ENCODE data around the gene UCK2. TPM values are rescaled to one million over a fixed set of nuclear protein-coding genes. Genes with fewer than 3 reads are reported as not detected.

Gene UCK2
- total RNA-seq, 4 donors from 2014 or later = 20.9 to 30.4 (median 29.2) TPM

DNA sequence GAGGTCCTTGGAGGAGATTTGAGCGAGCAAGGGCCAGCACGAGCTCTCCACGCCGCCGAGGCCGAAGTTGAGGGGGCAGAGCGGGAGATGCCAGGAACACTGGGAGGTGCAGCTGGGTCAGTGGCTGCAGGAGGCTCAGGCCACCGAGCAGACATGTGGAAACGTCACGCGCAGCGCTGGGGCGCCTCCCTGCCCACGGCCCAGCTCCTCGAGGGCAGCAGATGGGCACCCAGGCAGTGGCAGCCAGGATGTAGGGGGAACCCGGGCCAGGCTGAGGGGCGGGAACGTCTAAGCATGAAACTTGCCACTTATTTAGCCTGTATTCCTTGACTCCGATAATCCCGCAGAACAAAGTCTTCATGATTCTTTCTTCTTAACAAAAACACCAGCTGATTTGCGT, 114.1 kb downstream of the UCK2 start:
- H3K36me3 ChIP-seq = no peaks in the 10 kb centered on the region
- H3K27me3 ChIP-seq = peaks cover 5% of the 10 kb centered on the region
- ATAC-seq = no peak
- H3K27ac ChIP-seq = no peak overlapping the region
- no peak overlapping the region for H3K4me3 ChIP-seq
- H3K4me1 ChIP-seq = no peaks in the 10 kb centered on the region
- WGBS, 2 donors (ENCODE audit: low coverage in 1 of 2) = 87 to 94% methylated on average over 2 to 3 of the region's 21 CpGs
- TF ChIP-seq EP300 (IDR thresholded peaks at IDR 0.05) (no peak), POLR2AphosphoS5 (IDR thresholded peaks at IDR 0.05) (no peak), POLR2A (IDR thresholded peaks at IDR 0.05) (no peak)
- TF ChIP-seq, protein P1, sequence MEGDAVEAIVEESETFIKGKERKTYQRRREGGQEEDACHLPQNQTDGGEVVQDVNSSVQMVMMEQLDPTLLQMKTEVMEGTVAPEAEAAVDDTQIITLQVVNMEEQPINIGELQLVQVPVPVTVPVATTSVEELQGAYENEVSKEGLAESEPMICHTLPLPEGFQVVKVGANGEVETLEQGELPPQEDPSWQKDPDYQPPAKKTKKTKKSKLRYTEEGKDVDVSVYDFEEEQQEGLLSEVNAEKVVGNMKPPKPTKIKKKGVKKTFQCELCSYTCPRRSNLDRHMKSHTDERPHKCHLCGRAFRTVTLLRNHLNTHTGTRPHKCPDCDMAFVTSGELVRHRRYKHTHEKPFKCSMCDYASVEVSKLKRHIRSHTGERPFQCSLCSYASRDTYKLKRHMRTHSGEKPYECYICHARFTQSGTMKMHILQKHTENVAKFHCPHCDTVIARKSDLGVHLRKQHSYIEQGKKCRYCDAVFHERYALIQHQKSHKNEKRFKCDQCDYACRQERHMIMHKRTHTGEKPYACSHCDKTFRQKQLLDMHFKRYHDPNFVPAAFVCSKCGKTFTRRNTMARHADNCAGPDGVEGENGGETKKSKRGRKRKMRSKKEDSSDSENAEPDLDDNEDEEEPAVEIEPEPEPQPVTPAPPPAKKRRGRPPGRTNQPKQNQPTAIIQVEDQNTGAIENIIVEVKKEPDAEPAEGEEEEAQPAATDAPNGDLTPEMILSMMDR (IDR thresholded peaks at IDR 0.05) = no peak
- no peaks in the 10 kb centered on the region for H3K9me3 ChIP-seq

DNA sequence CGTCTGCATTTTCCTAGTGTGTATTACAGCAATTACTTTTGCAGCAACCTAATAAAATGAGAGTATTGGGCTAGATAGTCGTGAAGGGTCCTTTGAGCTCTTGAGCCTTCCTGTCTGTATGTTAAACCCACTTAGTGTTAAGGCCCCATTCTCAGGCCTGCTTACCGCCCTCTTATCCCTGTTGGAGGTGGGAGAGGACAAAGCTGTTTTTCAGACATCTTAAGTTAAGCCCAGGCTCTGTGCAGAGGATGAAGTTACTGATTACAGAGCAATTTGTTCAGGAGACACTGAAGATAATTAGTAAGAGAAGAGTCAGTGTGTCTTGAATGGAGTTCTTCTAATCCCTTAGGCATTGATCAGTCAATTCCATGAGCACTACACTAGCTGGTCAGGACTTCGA, 114.6 kb downstream of the UCK2 start:
- 61 to 67% methylated on average over 4 of the region's 4 CpGs for WGBS, 2 donors (ENCODE audit: low coverage in 1 of 2)
- no peaks in the 10 kb centered on the region for H3K36me3 ChIP-seq
- H3K9me3 ChIP-seq = no peaks in the 10 kb centered on the region
- no peak overlapping the region for H3K4me3 ChIP-seq
- peaks cover 5% of the 10 kb centered on the region for H3K27me3 ChIP-seq
- no peak for ATAC-seq
- no peaks in the 10 kb centered on the region for H3K4me1 ChIP-seq
- H3K27ac ChIP-seq = no peak overlapping the region
- TF ChIP-seq POLR2AphosphoS5 (IDR thresholded peaks at IDR 0.05) = no peak
- TF ChIP-seq EP300 (IDR thresholded peaks at IDR 0.05) = no peak
- TF ChIP-seq POLR2A (IDR thresholded peaks at IDR 0.05) = no peak
- TF ChIP-seq, protein P1 (IDR thresholded peaks at IDR 0.05) = no peak

DNA sequence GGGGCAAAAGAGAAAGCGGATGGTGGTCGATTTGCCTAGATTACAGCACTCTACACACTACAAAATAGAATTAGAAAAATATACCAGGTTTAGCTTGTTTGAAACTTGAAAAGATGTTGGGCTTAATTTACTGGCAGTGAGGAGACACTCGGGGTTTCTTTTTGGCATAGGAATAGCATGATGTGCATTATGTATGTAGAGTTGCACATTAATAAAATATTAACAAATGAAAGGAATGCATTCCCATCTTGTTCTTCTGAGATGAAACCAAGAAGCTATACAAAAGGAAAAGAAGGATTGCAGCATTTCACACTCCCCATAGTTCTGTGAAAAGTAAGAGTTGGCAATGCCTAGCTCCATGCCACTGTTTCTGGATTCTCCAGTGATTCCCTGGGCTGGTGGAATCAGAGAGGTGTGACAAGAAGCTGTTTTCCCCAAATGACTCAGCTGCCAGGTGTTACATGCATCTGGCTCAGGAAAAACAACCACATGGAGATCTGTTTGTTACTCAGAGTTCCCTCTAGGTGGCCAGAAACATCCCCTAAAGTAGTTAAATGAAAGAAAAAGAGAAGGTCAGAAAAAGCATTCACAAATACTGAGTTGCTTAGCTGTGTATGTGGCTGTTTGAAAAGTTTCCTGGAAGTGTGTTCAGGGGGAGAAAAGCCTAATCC, 115.6 kb downstream of the UCK2 start:
- 61 to 85% methylated on average over 2 to 3 of the region's 3 CpGs for WGBS, 2 donors (ENCODE audit: low coverage in 1 of 2)
- Histone ChIP-seq H3K4me1 (no peaks in the 10 kb centered on the region), H3K36me3 (no peaks in the 10 kb centered on the region), H3K27me3 (peaks cover 5% of the 10 kb centered on the region), H3K4me3 (no peak overlapping the region), H3K27ac (no peak overlapping the region), H3K9me3 (no peaks in the 10 kb centered on the region)
- TF ChIP-seq POLR2A (IDR thresholded peaks at IDR 0.05) = no peak
- TF ChIP-seq, protein P1 (IDR thresholded peaks at IDR 0.05) = no peak
- TF ChIP-seq POLR2AphosphoS5 (IDR thresholded peaks at IDR 0.05) = no peak
- TF ChIP-seq EP300 (IDR thresholded peaks at IDR 0.05) = no peak
- ATAC-seq = no peak

DNA sequence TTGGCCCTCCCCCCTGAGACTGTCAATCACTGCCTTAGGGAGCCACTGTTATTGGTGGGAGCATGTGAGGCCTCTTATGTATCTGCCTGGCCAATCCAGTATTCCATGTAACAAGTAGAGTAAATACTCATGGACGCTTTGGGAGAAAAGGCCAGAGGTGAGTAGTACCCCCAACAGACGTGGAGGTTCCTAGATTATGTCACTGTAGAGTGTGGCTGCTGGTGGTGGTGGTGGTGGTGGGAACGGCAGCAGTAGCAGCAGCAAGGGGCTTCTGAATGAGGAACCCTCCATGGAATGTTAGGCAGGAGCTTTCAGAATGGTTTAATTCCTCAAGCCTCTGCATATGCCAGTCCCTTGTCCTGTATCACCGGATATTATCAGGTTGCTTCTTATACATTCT, 118.5 kb downstream of the UCK2 start:
- 71 to 100% methylated on average over 1 to 2 of the region's 4 CpGs for WGBS, 2 donors (ENCODE audit: low coverage in 1 of 2)

More for the DNA sequence above, 118.5 kb downstream of the UCK2 start:
- no peak for ATAC-seq
- Histone ChIP-seq H3K36me3 (no peaks in the 10 kb centered on the region), H3K4me1 (no peaks in the 10 kb centered on the region), H3K9me3 (no peaks in the 10 kb centered on the region), H3K27ac (no peak overlapping the region), H3K27me3 (peaks cover 5% of the 10 kb centered on the region), H3K4me3 (no peak overlapping the region)
- TF ChIP-seq EP300 (IDR thresholded peaks at IDR 0.05) (no peak), POLR2A (IDR thresholded peaks at IDR 0.05) (no peak), POLR2AphosphoS5 (IDR thresholded peaks at IDR 0.05) (no peak)
- TF ChIP-seq, protein P1 (IDR thresholded peaks at IDR 0.05) = no peak
